Ovary (tissue), 3 donors: Measurements from ENCODE around the gene ETS1.

Experiments
- EP300 ChIP-seq: sonication (generic); formaldehyde crosslinking; IDR thresholded peaks from one replicate; pipeline ENCODE4 v1.6.1; 2017; ENCODE audit warnings: antibody characterized with exemption
- POLR2A ChIP-seq: fragments of 450-650 bp; IDR thresholded peaks from one replicate; pipeline ENCODE4 v1.6.1; 2017; ENCODE audit warnings: antibody characterized with exemption, mild to moderate bottlenecking, moderate library complexity
- TF ChIP-seq, protein P1 (sequence below), 3 donors: fragments of 450-650 bp in 2 of 3; fragments of 200-600 bp in 1 of 3; IDR thresholded peaks; one replicate each; pipeline versions ENCODE4 v1.5.1 to v1.8.0; 2016 to 2022; ENCODE audit warnings: antibody characterized with exemption in 3 of 3, mild to moderate bottlenecking in 1 of 3
- donor health status: DM: no; HTN: no; CAD: no.

GRCh38 chr11:128483211-128483788, 104.1 kb downstream of the ETS1 start:
- TF ChIP-seq, protein P1, sequence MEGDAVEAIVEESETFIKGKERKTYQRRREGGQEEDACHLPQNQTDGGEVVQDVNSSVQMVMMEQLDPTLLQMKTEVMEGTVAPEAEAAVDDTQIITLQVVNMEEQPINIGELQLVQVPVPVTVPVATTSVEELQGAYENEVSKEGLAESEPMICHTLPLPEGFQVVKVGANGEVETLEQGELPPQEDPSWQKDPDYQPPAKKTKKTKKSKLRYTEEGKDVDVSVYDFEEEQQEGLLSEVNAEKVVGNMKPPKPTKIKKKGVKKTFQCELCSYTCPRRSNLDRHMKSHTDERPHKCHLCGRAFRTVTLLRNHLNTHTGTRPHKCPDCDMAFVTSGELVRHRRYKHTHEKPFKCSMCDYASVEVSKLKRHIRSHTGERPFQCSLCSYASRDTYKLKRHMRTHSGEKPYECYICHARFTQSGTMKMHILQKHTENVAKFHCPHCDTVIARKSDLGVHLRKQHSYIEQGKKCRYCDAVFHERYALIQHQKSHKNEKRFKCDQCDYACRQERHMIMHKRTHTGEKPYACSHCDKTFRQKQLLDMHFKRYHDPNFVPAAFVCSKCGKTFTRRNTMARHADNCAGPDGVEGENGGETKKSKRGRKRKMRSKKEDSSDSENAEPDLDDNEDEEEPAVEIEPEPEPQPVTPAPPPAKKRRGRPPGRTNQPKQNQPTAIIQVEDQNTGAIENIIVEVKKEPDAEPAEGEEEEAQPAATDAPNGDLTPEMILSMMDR (IDR thresholded peaks at IDR 0.05): no peak
- TF ChIP-seq POLR2A: no peak
- TF ChIP-seq EP300: no peak
